ENCODE measurements around the gene MCM5. TPM values are rescaled to one million over a fixed set of nuclear protein-coding genes. Genes with fewer than 3 reads are reported as not detected.

The MCM5 gene
- total RNA-seq, 1 donor from 2014 or later: 12.8 TPM

- H3K4me3 Mint-ChIP-seq (ENCODE audit: unreplicated experiment): no peak overlapping the region
- Histone ChIP-seq H3K79me2 (ENCODE audit: insufficient read depth, low read length) (peaks cover 6% of the 10 kb centered on the region), H3K4me2 (ENCODE audit: low read length) (no peak overlapping the region), H3K9me3 (ENCODE audit: insufficient read depth, low read depth, low read length) (no peaks in the 10 kb centered on the region), H3K27me3 (ENCODE audit: insufficient read depth, low read length) (no peaks in the 10 kb centered on the region), H2AFZ (ENCODE audit: low read depth, low read length) (no peak overlapping the region), H3K4me3 (ENCODE audit: insufficient read depth, low read depth, low read length) (no peak overlapping the region), H3K9ac (ENCODE audit: low read length) (no peak overlapping the region), H4K20me1 (ENCODE audit: insufficient read depth, low read length) (no peaks in the 10 kb centered on the region), H3K4me1 (ENCODE audit: insufficient read depth, low read length) (peaks cover 11% of the 10 kb centered on the region), H3K27ac (ENCODE audit: low read depth, low read length) (no peak overlapping the region), H3K36me3 (ENCODE audit: insufficient read depth, low read length) (peaks cover 9% of the 10 kb centered on the region)
- no peak for FAIRE-seq
- no peak overlapping the region for H3K27ac Mint-ChIP-seq (ENCODE audit: unreplicated experiment)
- TF ChIP-seq EZH2 (IDR thresholded peaks at IDR 0.05; ENCODE audit: insufficient read depth, low read length) (no peak), CTCF (IDR thresholded peaks at IDR 0.05; ENCODE audit: insufficient read depth, low read depth, low read length) (no peak)
- no peak for DNase-seq (ENCODE audit: low read depth)
- peaks cover 1% of the 10 kb centered on the region for H3K27me3 Mint-ChIP-seq (ENCODE audit: low read depth, unreplicated experiment)
- peaks cover 4% of the 10 kb centered on the region for H3K4me1 Mint-ChIP-seq (ENCODE audit: low read depth, unreplicated experiment)
- H3K9me3 Mint-ChIP-seq (ENCODE audit: unreplicated experiment): peaks cover 1% of the 10 kb centered on the region
- H3K36me3 Mint-ChIP-seq (ENCODE audit: low read depth, unreplicated experiment): peaks cover 4% of the 10 kb centered on the region
Measured at GRCh38 chr22:35404176-35404575, 4.2 kb downstream of the MCM5 start.

- Mint-ChIP-seq H3K27me3 (ENCODE audit: low read depth, unreplicated experiment) (peaks cover 4% of the 10 kb centered on the region), H3K27ac (ENCODE audit: unreplicated experiment) (no peak overlapping the region), H3K9me3 (ENCODE audit: unreplicated experiment) (peaks cover 1% of the 10 kb centered on the region), H3K36me3 (ENCODE audit: low read depth, unreplicated experiment) (peaks cover 7% of the 10 kb centered on the region), H3K4me3 (ENCODE audit: unreplicated experiment) (no peak overlapping the region), H3K4me1 (ENCODE audit: low read depth, unreplicated experiment) (no peaks in the 10 kb centered on the region)
- H3K79me2 ChIP-seq (ENCODE audit: insufficient read depth, low read length): no peaks in the 10 kb centered on the region
- H3K4me1 ChIP-seq (ENCODE audit: insufficient read depth, low read length): no peaks in the 10 kb centered on the region
- H2AFZ ChIP-seq (ENCODE audit: low read depth, low read length): no peak overlapping the region
- no peak overlapping the region for H3K4me3 ChIP-seq (ENCODE audit: insufficient read depth, low read depth, low read length)
- H3K4me2 ChIP-seq (ENCODE audit: low read length): no peak overlapping the region
- H4K20me1 ChIP-seq (ENCODE audit: insufficient read depth, low read length): no peaks in the 10 kb centered on the region
- TF ChIP-seq CTCF (IDR thresholded peaks at IDR 0.05; ENCODE audit: insufficient read depth, low read depth, low read length): no peak
- TF ChIP-seq EZH2 (IDR thresholded peaks at IDR 0.05; ENCODE audit: insufficient read depth, low read length): no peak
- FAIRE-seq: no peak
- H3K27ac ChIP-seq (ENCODE audit: low read depth, low read length): no peak overlapping the region
- H3K9ac ChIP-seq (ENCODE audit: low read length): no peak overlapping the region
- H3K36me3 ChIP-seq (ENCODE audit: insufficient read depth, low read length): peaks cover 9% of the 10 kb centered on the region
- H3K9me3 ChIP-seq (ENCODE audit: insufficient read depth, low read depth, low read length): no peaks in the 10 kb centered on the region
- DNase-seq (ENCODE audit: low read depth): no peak
- H3K27me3 ChIP-seq (ENCODE audit: insufficient read depth, low read length): no peaks in the 10 kb centered on the region
Measured at GRCh38 chr22:35406443-35406842, 6.5 kb downstream of the MCM5 start.

GRCh38 chr22:35407362-35407761, 7.4 kb downstream of the MCM5 start:
- H3K36me3 ChIP-seq (ENCODE audit: insufficient read depth, low read length): peaks cover 9% of the 10 kb centered on the region
- FAIRE-seq (no peak), DNase-seq (ENCODE audit: low read depth) (no peak)
- H2AFZ ChIP-seq (ENCODE audit: low read depth, low read length): no peak overlapping the region
- no peak overlapping the region for H3K9ac ChIP-seq (ENCODE audit: low read length)
- Mint-ChIP-seq H3K9me3 (ENCODE audit: unreplicated experiment) (peaks cover 1% of the 10 kb centered on the region), H3K4me3 (ENCODE audit: unreplicated experiment) (no peak overlapping the region), H3K4me1 (ENCODE audit: low read depth, unreplicated experiment) (no peaks in the 10 kb centered on the region), H3K27me3 (ENCODE audit: low read depth, unreplicated experiment) (peaks cover 4% of the 10 kb centered on the region), H3K36me3 (ENCODE audit: low read depth, unreplicated experiment) (peaks cover 13% of the 10 kb centered on the region), H3K27ac (ENCODE audit: unreplicated experiment) (no peak overlapping the region)
- H3K9me3 ChIP-seq (ENCODE audit: insufficient read depth, low read depth, low read length): no peaks in the 10 kb centered on the region
- no peak overlapping the region for H3K4me3 ChIP-seq (ENCODE audit: insufficient read depth, low read depth, low read length)
- no peak overlapping the region for H3K27ac ChIP-seq (ENCODE audit: low read depth, low read length)
- no peak for TF ChIP-seq CTCF (IDR thresholded peaks at IDR 0.05; ENCODE audit: insufficient read depth, low read depth, low read length)
- TF ChIP-seq EZH2 (IDR thresholded peaks at IDR 0.05; ENCODE audit: insufficient read depth, low read length): no peak
- H3K79me2 ChIP-seq (ENCODE audit: insufficient read depth, low read length): no peaks in the 10 kb centered on the region
- no peaks in the 10 kb centered on the region for H3K27me3 ChIP-seq (ENCODE audit: insufficient read depth, low read length)
- no peaks in the 10 kb centered on the region for H3K4me1 ChIP-seq (ENCODE audit: insufficient read depth, low read length)
- H4K20me1 ChIP-seq (ENCODE audit: insufficient read depth, low read length): no peaks in the 10 kb centered on the region
- no peak overlapping the region for H3K4me2 ChIP-seq (ENCODE audit: low read length)
